SK-N-SH (cell line): Measurements from ENCODE around the gene CLK1.
"Not testable (repeated sequence)": the region's sequence is repeated elsewhere in the genome, so short reads cannot be mapped to it uniquely, and the experiment has no call there.

Experiments used
- CHD2 ChIP-seq: fragments of 150-350 bp; IDR thresholded peaks from 2 replicates; pipeline ENCODE4 v1.6.1; 2018; ENCODE audit warnings: low read length; ENCODE audit not compliant: partially characterized antibody
- EP300 ChIP-seq, 2 experiments: IDR thresholded peaks; 2 replicates each; pipeline versions ENCODE4 v1.4.0 to v1.6.1; 2012; ENCODE audit warnings: borderline replicate concordance in 1 of 2, low read depth in 1 of 2, low read length in 1 of 2
- GATA2 ChIP-seq: sonication (generic); formaldehyde crosslinking; IDR thresholded peaks from 2 replicates; pipeline ENCODE4 v1.5.0; 2020; ENCODE audit warnings: mild to moderate bottlenecking, missing genetic modification reagents
- JUND ChIP-seq: IDR thresholded peaks from 2 replicates; pipeline ENCODE4 v1.4.0; 2012
- MXI1 ChIP-seq: IDR thresholded peaks from 2 replicates; pipeline ENCODE4 v1.6.1; 2012; ENCODE audit warnings: mild to moderate bottlenecking, low read depth, low read length, improper control_type of control experiment
- POLR2AphosphoS5 ChIP-seq: IDR thresholded peaks from 2 replicates; pipeline ENCODE4 v1.6.1; 2012; ENCODE audit warnings: low read depth, low read length
- RFX5 ChIP-seq: IDR thresholded peaks from 2 replicates; pipeline ENCODE4 v1.6.1; 2012; ENCODE audit warnings: mild to moderate bottlenecking, improper control_type of control experiment, low read length
- SIN3A ChIP-seq: IDR thresholded peaks from 2 replicates; pipeline ENCODE4 v1.6.1; 2012; ENCODE audit warnings: low read depth, mild to moderate bottlenecking, low read length, moderate library complexity, borderline replicate concordance
- SMC3 ChIP-seq: IDR thresholded peaks from 2 replicates; pipeline ENCODE4 v1.6.1; 2012; ENCODE audit warnings: low read depth, low read length, improper control_type of control experiment
- YY1 ChIP-seq: IDR thresholded peaks from 2 replicates; pipeline ENCODE4 v1.4.0; 2012; ENCODE audit warnings: low read depth, mild to moderate bottlenecking
- TF ChIP-seq, protein P1 (sequence below): IDR thresholded peaks from 2 replicates; pipeline ENCODE4 v1.6.1; 2012; ENCODE audit warnings: mild to moderate bottlenecking, low read depth, low read length, moderate library complexity
- TF ChIP-seq, protein P2 (sequence below): fragments of 200-600 bp; sonication (generic); IDR thresholded peaks from 2 replicates; pipeline ENCODE4 v1.6.1; 2017; ENCODE audit warnings: antibody characterized with exemption, mild to moderate bottlenecking, moderate library complexity
- TF ChIP-seq, protein P3 (sequence below): IDR thresholded peaks from 2 replicates; pipeline ENCODE4 v1.4.0; 2012; ENCODE audit warnings: low read depth, borderline replicate concordance
- TF ChIP-seq, protein P4 (sequence below): IDR thresholded peaks from 2 replicates; pipeline ENCODE4 v1.4.0; 2012; ENCODE audit warnings: low read depth

DNA sequence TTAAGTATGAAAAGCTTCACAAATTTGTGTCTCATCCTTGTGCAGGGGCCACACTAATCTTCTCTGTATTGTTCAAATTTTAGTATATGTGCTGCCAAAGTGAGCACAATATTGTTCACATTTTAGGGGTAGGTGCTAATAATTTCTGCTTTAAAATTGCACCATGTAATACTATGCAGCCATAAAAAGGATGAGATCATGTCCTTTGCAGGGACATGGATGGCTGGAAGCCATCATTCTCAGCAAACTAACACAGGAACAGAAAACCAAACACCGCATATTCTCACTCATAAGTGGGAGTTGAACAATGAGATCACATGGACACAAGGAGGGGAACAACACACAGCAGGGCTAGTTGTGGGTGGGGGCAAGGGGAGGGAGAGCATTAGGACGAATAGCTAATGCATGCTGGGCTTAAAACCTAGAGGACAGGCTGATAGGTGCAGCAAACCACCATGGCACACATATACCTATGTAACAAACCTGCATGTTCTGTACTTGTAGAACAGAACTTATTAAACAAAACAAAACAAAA lies 17.3 kb upstream of the CLK1 start:
- TF ChIP-seq SIN3A; MXI1; CHD2; EP300 (IDR thresholded peaks at IDR 0.05; ENCODE audit: borderline replicate concordance in 1 of 2, low read depth in 1 of 2, low read length in 1 of 2); YY1; JUND; RFX5; SMC3; POLR2AphosphoS5; GATA2: not testable (repeated sequence)
- TF ChIP-seq, protein P1, sequence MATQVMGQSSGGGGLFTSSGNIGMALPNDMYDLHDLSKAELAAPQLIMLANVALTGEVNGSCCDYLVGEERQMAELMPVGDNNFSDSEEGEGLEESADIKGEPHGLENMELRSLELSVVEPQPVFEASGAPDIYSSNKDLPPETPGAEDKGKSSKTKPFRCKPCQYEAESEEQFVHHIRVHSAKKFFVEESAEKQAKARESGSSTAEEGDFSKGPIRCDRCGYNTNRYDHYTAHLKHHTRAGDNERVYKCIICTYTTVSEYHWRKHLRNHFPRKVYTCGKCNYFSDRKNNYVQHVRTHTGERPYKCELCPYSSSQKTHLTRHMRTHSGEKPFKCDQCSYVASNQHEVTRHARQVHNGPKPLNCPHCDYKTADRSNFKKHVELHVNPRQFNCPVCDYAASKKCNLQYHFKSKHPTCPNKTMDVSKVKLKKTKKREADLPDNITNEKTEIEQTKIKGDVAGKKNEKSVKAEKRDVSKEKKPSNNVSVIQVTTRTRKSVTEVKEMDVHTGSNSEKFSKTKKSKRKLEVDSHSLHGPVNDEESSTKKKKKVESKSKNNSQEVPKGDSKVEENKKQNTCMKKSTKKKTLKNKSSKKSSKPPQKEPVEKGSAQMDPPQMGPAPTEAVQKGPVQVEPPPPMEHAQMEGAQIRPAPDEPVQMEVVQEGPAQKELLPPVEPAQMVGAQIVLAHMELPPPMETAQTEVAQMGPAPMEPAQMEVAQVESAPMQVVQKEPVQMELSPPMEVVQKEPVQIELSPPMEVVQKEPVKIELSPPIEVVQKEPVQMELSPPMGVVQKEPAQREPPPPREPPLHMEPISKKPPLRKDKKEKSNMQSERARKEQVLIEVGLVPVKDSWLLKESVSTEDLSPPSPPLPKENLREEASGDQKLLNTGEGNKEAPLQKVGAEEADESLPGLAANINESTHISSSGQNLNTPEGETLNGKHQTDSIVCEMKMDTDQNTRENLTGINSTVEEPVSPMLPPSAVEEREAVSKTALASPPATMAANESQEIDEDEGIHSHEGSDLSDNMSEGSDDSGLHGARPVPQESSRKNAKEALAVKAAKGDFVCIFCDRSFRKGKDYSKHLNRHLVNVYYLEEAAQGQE: not testable (repeated sequence)
- TF ChIP-seq, protein P2, sequence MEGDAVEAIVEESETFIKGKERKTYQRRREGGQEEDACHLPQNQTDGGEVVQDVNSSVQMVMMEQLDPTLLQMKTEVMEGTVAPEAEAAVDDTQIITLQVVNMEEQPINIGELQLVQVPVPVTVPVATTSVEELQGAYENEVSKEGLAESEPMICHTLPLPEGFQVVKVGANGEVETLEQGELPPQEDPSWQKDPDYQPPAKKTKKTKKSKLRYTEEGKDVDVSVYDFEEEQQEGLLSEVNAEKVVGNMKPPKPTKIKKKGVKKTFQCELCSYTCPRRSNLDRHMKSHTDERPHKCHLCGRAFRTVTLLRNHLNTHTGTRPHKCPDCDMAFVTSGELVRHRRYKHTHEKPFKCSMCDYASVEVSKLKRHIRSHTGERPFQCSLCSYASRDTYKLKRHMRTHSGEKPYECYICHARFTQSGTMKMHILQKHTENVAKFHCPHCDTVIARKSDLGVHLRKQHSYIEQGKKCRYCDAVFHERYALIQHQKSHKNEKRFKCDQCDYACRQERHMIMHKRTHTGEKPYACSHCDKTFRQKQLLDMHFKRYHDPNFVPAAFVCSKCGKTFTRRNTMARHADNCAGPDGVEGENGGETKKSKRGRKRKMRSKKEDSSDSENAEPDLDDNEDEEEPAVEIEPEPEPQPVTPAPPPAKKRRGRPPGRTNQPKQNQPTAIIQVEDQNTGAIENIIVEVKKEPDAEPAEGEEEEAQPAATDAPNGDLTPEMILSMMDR: not testable (repeated sequence)
- TF ChIP-seq, protein P3, sequence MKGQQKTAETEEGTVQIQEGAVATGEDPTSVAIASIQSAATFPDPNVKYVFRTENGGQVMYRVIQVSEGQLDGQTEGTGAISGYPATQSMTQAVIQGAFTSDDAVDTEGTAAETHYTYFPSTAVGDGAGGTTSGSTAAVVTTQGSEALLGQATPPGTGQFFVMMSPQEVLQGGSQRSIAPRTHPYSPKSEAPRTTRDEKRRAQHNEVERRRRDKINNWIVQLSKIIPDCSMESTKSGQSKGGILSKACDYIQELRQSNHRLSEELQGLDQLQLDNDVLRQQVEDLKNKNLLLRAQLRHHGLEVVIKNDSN: not testable (repeated sequence)
- TF ChIP-seq, protein P4, sequence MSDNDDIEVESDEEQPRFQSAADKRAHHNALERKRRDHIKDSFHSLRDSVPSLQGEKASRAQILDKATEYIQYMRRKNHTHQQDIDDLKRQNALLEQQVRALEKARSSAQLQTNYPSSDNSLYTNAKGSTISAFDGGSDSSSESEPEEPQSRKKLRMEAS: not testable (repeated sequence)
